ENCODE results near the gene FOXL3. TPM values are rescaled to one million over a fixed set of nuclear protein-coding genes. Genes with fewer than 3 reads are reported as not detected.
"Not testable (repeated sequence)": the region's sequence is repeated elsewhere in the genome, so short reads cannot be mapped to it uniquely, and the experiment has no call there.

The FOXL3 gene
- total RNA-seq, 1 experiment from 2014 or later: not detected

- TF ChIP-seq ZNF274 (IDR thresholded peaks at IDR 0.05; ENCODE audit: low read depth, low read length) (no peak), EZH2 (IDR thresholded peaks at IDR 0.05) (no peak), EGR1 (IDR thresholded peaks at IDR 0.05; ENCODE audit: low read depth) (no peak), ELF1 (IDR thresholded peaks at IDR 0.05; ENCODE audit: borderline replicate concordance, low read depth) (no peak), REST (IDR thresholded peaks at IDR 0.05; ENCODE audit: low read depth) (no peak), MAX (IDR thresholded peaks at IDR 0.05) (no peak), TCF7L2 (IDR thresholded peaks at IDR 0.05; ENCODE audit: borderline replicate concordance, extremely low read depth, insufficient read depth, insufficient read length) (no peak)
Observed at GRCh38 chr7:335358-336148, 45.6 kb downstream of the FOXL3 start (continued).

- intact Hi-C loops (cut with micrococcal nuclease); H3K27me3 ChIP-seq (ENCODE audit: insufficient read depth, low read length); H2AFZ ChIP-seq (ENCODE audit: low read depth, low read length, poor library complexity, severe bottlenecking); BruUV-seq (replicated peaks); CTCF ChIA-PET; POLR2A ChIA-PET; H3K4me2 ChIP-seq (ENCODE audit: low read length); H3K4me3 ChIP-seq (replicated peaks in 1 of 2; ENCODE audit: low read depth in 1 of 2, low read length in 2 of 2); H3K79me2 ChIP-seq (ENCODE audit: insufficient read depth, low read length); H3K9ac ChIP-seq (ENCODE audit: low read length); H3K9me3 ChIP-seq (ENCODE audit: control insufficient read depth in 1 of 2, insufficient read depth in 1 of 2, low read depth in 1 of 2, low read length in 2 of 2); H3K9me2 ChIP-seq (ENCODE audit: insufficient read depth); H3K27ac ChIP-seq (ENCODE audit: low read depth, low read length); H3K36me3 ChIP-seq (ENCODE audit: control insufficient read depth in 1 of 2, insufficient read depth in 2 of 2, low read length in 2 of 2); H3K4me1 ChIP-seq (ENCODE audit: control insufficient read depth in 1 of 2, insufficient read depth in 2 of 2, low read length in 2 of 2); ATAC-seq; H4K20me1 ChIP-seq (ENCODE audit: insufficient read depth); RAD21 ChIA-PET (ENCODE audit: low non-redundant PET in 1 of 2, low total read pairs in 2 of 2, uncharacterized antibody in 2 of 2, unreplicated experiment in 2 of 2); DNase-seq (ENCODE audit: low read depth, low spot score): not testable (repeated sequence)
Observed at GRCh38 chr7:336149-336533, 46.2 kb downstream of the FOXL3 start.
